Measurements from ENCODE around the gene MACF1.
"Not testable (repeated sequence)": the region's sequence is repeated elsewhere in the genome, so short reads cannot be mapped to it uniquely, and the experiment has no call there.

MACF1 gene

GRCh38 chr1:39498096-39498710 is 293.7 kb downstream of the MACF1 start:
- DNase-seq, result not testable (repeated sequence)

GRCh38 chr1:39498821-39499220 is 294.3 kb downstream of the MACF1 start:
- DNase-seq, result not testable (repeated sequence)

DNA sequence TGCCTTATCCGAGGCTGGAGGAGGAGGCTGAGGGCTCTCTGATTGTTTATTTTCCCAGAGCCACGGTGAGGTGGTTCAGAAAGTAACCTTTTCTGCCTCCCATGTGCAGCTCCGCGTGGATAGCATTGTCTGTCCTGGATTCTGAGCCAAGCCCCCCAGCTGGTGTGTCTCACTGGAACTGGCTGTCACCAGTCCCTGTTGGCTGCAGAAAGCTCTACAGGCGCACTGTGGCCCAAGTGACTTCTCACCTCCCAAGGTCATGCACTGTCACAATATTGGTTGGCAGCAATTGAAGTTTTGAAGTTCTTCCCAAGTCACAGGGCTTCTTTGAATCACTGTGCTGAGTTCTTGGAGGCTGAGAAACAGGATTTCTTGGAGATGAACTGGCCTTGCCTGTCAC is 295.2 kb downstream of the MACF1 start:
- no peak for DNase-seq

GRCh38 chr1:39500862-39501389 is 296.4 kb downstream of the MACF1 start:
- DNase-seq, result no peak

DNA sequence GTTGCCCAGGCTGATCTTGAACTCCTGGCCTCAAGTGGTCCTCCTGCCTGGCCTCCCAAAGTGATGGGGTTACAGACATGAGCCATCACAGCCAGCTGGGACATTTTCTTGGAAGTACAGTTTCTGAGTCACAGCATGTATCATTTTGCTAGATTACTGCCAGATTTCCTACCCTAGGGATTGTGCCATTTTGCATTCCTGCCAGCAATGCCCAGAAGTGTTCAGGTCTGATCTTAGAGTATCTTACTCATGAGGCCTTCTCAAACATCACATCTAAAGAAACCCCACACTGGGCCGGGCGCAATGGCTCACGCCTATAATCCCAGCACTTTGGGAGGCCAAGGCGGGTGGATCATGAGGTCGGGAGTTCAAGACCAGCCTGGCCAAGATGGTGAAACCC is 297.2 kb downstream of the MACF1 start:
- no peak for DNase-seq

DNA sequence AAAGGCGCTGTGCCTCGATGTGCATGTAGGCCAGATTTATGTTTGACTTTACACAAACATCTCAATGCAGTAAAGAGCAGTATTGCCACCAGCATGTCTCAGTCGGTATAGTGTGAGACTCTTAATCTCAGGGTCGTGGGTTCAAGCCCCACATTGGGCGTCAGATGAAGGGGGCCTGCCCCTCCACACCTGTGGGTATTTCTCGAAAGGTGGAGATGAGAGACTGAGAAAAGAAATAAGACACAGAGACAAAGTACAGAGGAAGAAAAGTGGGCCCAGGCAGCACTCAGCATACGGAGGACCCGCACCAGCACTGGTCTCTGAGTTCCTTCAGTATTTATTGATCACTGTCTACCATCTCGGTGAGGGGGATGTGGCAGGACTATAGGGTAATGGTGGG is 299.9 kb downstream of the MACF1 start:
- DNase-seq, result not testable (repeated sequence)

DNA sequence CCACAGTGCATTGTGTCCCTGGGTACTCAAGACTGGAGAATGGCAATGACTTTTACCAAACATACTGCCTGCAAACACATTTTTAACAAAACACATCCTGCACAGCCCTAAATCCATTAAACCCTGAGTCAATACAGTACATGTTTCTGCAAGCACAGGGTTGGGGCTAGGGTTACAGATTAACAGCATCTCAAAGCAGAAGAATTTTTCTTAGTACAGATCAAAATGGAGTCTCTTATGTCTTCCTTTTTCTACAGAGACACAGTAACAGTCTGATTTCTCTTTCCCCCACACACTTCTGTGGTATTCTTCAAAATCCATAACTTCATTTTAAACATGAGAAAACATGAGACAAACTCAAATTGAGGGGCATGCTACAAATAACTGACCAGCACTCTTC is 300.8 kb downstream of the MACF1 start:
- no peak for DNase-seq

DNA sequence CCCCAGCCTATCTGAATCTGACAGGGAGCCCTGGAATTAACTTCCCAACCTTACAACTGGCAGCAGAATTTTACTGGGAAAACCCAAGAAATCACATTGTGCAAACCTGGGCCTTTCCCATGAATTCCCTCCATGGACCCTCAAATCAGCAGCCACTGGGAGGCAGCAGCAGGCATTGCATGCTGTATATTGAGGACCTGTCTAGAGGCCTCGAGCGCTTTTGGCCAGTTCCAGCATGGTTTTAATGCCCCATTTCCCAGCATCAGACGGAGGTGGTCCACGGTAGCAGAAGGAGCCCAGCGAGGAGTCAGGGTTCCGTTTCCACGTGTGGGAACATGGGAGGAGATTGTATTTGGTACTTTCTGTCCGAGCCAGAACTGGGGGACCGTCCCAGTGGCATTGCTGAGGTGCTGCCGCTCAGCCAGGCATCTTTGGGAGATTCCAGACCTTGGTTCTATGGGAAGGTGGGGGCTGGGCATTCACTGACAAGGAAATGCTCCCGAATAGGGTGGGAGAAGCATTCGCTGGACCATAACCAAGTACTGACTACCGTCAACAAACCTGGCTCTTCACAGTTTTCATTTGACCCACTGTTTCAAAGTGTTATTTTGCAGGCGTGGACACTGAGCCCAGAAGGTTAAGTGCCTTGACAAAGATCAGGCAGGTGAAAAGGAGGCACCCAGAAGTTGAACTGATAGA is 302.9 kb downstream of the MACF1 start:
- no peak for DNase-seq

- DNase-seq, result no peak
Observed at GRCh38 chr1:39508266-39508665, 303.8 kb downstream of the MACF1 start.

DNA sequence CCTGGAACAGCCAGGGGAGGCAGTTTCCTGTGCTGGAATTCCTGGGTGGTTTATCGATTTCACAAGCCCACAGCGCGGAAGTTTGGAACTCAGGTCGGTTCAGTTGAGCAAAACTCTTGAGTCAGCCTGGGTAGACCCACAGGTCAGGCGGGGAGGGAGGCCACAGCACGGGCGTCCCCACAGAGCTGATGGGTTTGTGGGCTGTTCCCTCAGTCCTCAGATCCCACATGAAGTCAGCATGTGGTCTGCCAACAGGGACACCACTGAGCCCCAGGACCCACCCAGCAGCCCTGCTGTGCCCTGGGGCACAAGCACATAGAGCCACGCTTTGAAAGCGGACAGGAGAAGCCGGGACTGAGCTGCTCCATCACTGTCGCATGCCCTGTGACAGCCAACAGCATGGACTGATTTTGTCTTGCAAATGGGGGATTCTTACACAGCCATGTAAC is 304.4 kb downstream of the MACF1 start:
- DNase-seq, result no peak

GRCh38 chr1:39509360-39510009 is 305.0 kb downstream of the MACF1 start:
- DNase-seq, result peak; percentile 15

- DNase-seq, result not testable (repeated sequence)
Observed at GRCh38 chr1:39510570-39511186, 306.2 kb downstream of the MACF1 start.

DNA sequence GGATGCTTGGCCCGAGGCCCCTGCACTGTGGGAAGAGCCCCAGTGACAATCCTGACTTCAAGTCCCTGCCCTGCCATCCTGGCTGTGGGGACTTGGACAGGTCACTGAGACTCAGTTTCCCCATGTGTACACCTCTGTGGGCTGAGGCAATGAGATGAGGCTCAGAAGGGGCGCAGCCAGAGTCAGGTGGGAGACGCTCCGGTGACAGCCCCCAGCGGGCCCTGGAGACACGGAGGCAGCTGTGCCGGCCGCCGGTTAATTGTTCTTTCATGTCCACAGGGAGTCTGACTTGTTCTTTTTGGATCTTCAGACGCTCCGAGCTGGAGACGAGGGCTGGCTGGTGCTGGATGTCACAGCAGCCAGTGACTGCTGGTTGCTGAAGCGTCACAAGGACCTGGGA is 307.0 kb downstream of the MACF1 start:
- DNase-seq, result not testable (repeated sequence)

GRCh38 chr1:39512234-39512847 is 307.8 kb downstream of the MACF1 start:
- DNase-seq, result not testable (repeated sequence)

DNA sequence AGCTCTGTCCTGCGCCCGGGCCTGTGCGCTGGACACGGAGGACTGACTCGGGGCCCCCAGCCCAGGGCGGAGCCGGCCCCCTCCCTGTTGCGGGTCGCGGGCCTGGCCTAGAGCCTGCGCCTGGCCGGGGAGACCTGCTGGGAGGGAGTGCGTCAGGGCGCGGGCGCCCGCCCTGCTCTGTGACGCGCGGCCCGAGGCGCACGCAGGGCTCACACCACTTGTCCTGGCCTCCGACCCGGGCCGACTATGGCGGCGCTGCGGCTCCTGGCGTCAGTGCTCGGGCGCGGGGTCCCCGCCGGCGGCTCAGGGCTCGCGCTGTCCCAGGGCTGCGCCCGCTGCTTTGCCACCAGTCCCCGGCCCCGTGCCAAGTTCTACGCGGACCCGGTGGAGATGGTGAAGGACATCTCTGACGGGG is 310.2 kb downstream of the MACF1 start:
- DNase-seq, result not testable (repeated sequence)

DNA sequence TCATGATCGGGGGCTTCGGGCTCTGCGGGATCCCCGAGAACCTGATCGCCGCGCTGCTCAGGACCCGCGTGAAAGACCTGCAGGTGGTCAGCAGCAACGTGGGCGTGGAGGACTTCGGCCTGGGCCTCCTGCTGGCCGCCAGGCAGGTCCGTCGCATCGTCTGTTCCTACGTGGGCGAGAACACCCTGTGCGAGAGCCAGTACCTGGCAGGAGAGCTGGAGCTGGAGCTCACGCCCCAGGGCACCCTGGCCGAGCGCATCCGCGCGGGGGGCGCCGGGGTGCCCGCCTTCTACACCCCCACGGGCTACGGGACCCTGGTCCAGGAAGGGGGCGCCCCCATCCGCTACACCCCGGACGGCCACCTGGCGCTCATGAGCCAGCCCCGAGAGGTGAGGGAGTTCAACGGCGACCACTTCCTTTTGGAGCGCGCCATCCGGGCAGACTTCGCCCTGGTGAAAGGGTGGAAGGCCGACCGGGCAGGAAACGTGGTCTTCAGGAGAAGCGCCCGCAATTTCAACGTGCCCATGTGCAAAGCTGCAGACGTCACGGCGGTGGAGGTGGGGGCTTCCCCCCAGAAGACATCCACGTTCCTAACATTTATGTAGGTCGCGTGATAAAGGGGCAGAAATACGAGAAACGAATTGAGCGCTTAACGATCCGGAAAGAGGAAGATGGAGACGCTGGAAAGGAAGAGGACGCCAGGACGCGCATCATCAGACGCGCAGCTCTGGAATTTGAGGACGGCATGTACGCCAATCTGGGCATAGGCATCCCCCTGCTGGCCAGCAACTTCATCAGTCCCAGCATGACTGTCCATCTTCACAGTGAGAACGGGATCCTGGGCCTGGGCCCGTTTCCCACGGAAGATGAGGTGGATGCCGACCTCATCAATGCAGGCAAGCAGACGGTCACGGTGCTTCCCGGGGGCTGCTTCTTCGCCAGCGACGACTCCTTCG is 310.9 kb downstream of the MACF1 start:
- DNase-seq, result not testable (repeated sequence)

- DNase-seq, result not testable (repeated sequence)
Observed at GRCh38 chr1:39516841-39517240, 312.3 kb downstream of the MACF1 start.

DNA sequence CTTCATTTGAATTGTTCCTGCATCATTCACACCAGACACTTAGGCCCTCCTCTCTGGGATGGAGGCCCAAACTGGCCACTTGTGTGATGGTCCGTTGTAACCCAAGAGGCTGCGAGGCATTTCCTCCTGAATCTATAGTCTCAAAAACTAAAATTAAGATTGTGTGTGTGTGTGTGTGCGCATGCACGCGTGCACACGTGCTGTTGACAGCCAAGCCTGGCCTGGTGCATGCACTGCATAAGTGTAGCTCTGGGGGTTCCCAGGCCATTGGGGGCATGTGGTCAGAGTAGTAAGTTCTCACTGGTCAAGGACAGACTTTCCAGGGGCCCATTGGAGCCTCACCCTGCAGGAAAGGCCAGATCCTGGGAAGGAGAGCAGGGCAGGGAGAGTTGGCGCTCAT is 313.4 kb downstream of the MACF1 start:
- DNase-seq, result not testable (repeated sequence)

GRCh38 chr1:39519376-39519775 is 314.9 kb downstream of the MACF1 start:
- not testable (repeated sequence) for DNase-seq

DNA sequence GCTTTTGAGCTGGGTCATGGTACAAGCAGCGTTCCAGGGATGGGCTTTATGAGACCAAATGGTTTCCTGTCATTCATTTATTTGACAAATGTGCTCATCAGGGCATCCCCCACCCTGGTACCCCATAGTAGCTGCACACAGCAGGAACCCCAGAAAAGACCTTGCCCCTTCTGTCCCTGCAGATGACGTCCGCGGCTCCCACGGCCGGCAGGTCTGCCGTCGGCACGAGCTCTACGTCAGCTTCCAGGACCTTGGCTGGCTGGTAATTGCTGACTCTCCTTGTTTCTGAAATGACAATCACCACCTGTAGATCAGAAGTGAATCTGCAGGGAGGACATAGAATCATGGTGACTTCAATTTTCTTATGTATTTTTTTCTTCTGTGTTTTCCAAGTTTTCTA is 317.7 kb downstream of the MACF1 start:
- not testable (repeated sequence) for DNase-seq

All from CD4-positive, alpha-beta T cell treated with Interleukin-17A for 1 hour (primary cell).